Measurements from ENCODE around the gene RAP1A.

GRCh38 chr1:111603979-111604378, 15.6 kb upstream of the RAP1A start:
- no peak for TF ChIP-seq CTCF (IDR thresholded peaks at IDR 0.05; ENCODE audit: extremely low read depth in 1 of 2, insufficient read depth in 1 of 2, low read depth in 1 of 2, low read length in 2 of 2)
- TF ChIP-seq POLR2A (IDR thresholded peaks at IDR 0.05; ENCODE audit: low read depth, low read length): no peak
- no peak for TF ChIP-seq MYC (IDR thresholded peaks at IDR 0.05; ENCODE audit: low read depth, low read length)
- TF ChIP-seq GATA2 (IDR thresholded peaks at IDR 0.05; ENCODE audit: insufficient read depth, insufficient read length, low read depth, low read length): no peak
- no peak for TF ChIP-seq EZH2 (IDR thresholded peaks at IDR 0.05; ENCODE audit: borderline replicate concordance, low read depth, low read length, severe bottlenecking)
- no peak for TF ChIP-seq FOS (IDR thresholded peaks at IDR 0.05; ENCODE audit: borderline replicate concordance, insufficient read depth, low read length)
- TF ChIP-seq MAX (IDR thresholded peaks at IDR 0.05; ENCODE audit: insufficient read depth, insufficient read length): no peak
- TF ChIP-seq POLR2AphosphoS5 (IDR thresholded peaks at IDR 0.05; ENCODE audit: insufficient read depth, low read depth, low read length): no peak
